Right lobe of liver (tissue), 6 donors: ENCODE results near the gene NKX2-3. TPM values are rescaled to one million over a fixed set of nuclear protein-coding genes. Genes with fewer than 3 reads are reported as not detected.

Experiments used
- ATAC-seq, 4 donors: fragments of 200-7000 bp; cut with Tn5 transposase; one replicate each; pipeline ENCODE4 v1.9.1; 2020; ENCODE audit warnings: mild to moderate bottlenecking in 4 of 4, moderate library complexity in 4 of 4
- DNase-seq, 3 donors: peaks; one replicate each; pipeline ENCODE4 v3.0.0-alpha.2; 2020
- H3K27ac ChIP-seq, 3 donors: fragments of 200-600 bp; one replicate each; pipeline ENCODE4 v1.8.0; 2022
- H3K27me3 ChIP-seq, 2 donors: fragments of 200-600 bp; one replicate each; pipeline ENCODE4 v1.8.0; 2022
- H3K36me3 ChIP-seq, 4 donors: fragments of 200-600 bp; sonication (generic) in 1 of 4; one replicate each; pipeline versions ENCODE4 v1.5.1 to v1.8.0; 2017 to 2022; ENCODE audit warnings: control low read depth in 1 of 4
- H3K4me1 ChIP-seq, 4 donors: fragments of 200-600 bp; sonication (generic) in 1 of 4; one replicate each; pipeline versions ENCODE4 v1.5.1 to v1.8.0; 2017 to 2022; ENCODE audit warnings: control low read depth in 1 of 4
- H3K4me3 ChIP-seq, 3 donors: fragments of 200-600 bp; one replicate each; pipeline ENCODE4 v1.8.0; 2022
- H3K9me3 ChIP-seq, 4 donors: fragments of 200-600 bp; sonication (generic) in 1 of 4; one replicate each; pipeline versions ENCODE4 v1.5.1 to v1.8.0; 2017 to 2022; ENCODE audit warnings: control low read depth in 1 of 4
- POLR2A ChIP-seq: fragments of 450-650 bp; IDR thresholded peaks from one replicate; pipeline ENCODE4 v1.6.1; 2017; ENCODE audit warnings: antibody characterized with exemption, mild to moderate bottlenecking
- WGBS: methylation state at CpG from one replicate; pipeline ENCODE4 v1.1.6; 2018; ENCODE audit warnings: low coverage, low lambda C conversion rate; ENCODE audit not compliant: insufficient coverage; ENCODE audit errors: missing lambda C conversion rate; 5-methylcytosine and 5-hydroxymethylcytosine counted together
- intact Hi-C, 2 donors: fragments of 100-400 bp; cut with DNase I; formaldehyde crosslinking; loops; one replicate each; pipeline versions ENCODE4 v1.11.2 to v1.14.1; 2022
- total RNA-seq, 6 experiments: library from RNA; depleted of rRNA in 2 of 6; stranded (reverse); fragments of >200 nt in 2 of 6; fragmentation: NEBNext Ultra II Directional in 3 of 6; extraction: Animal tissue kit (Norgen Biotek cat#: 25700) in 3 of 6; gene quantifications; one replicate each; pipeline versions ENCODE4 v1.1.0 to v1.2.4, GENCODE V29; 2016 to 2023
- TF ChIP-seq, protein P1 (sequence below), 4 donors: fragments of 200-600 bp in 3 of 4; fragments of 450-650 bp in 1 of 4; IDR thresholded peaks; one replicate each; pipeline versions ENCODE4 v1.5.1 to v1.8.0; 2016 to 2022; ENCODE audit warnings: antibody characterized with exemption in 4 of 4, mild to moderate bottlenecking in 2 of 4
- donor health status: DM: no; HTN: yes; CAD: no.
- donor health status: DM: no; HTN: no; CAD: no.
- donor health status: DM: no; HTN: no; CAD: no.
- donor health status: DM: no; HTN: yes; CAD: no.
- donor health status: DM: no; HTN: yes; CAD: no.

The NKX2-3 gene
- total RNA-seq, 6 experiments from 2014 or later = 0.18 TPM; not detected in 5

DNA sequence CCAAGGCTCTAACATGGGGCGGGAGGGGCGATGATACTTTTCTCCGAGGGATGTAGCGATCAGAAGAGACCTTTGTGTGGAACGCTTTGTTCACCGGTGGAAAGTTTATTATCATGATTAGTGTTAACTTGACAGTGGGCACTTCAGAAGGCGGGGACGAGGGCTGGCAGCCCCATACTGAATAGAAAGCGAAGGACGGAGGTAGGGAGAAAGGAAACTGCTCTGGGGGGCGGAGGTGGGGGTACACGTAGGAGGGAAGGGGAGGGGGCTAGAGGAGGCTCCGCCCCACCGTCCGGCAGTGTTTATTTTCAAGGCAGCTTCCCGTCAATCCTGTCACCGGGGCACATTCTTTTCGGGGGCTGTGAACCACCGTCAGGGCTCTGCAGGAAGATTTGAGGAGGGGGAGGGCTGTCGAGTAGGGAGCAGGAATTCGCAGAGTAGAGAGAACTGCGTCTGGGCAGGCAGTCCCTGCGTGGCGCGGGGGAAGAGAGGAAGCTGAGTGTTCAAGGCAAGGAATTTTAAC lies 9.4 kb upstream of the NKX2-3 start:
- ATAC-seq (no peak), DNase-seq (no peak)
- Histone ChIP-seq H3K27ac (no peak overlapping the region), H3K9me3 (no peaks in the 10 kb centered on the region), H3K36me3 (no peaks in the 10 kb centered on the region), H3K4me1 (no peaks in the 10 kb centered on the region), H3K4me3 (no peak overlapping the region), H3K27me3 (peaks cover 0 to 73% of the 10 kb centered on the region in 2 donors)
- 2% methylated on average over 23 of the region's 25 CpGs for WGBS
- intact Hi-C loops = no loop called here
- TF ChIP-seq, protein P1, sequence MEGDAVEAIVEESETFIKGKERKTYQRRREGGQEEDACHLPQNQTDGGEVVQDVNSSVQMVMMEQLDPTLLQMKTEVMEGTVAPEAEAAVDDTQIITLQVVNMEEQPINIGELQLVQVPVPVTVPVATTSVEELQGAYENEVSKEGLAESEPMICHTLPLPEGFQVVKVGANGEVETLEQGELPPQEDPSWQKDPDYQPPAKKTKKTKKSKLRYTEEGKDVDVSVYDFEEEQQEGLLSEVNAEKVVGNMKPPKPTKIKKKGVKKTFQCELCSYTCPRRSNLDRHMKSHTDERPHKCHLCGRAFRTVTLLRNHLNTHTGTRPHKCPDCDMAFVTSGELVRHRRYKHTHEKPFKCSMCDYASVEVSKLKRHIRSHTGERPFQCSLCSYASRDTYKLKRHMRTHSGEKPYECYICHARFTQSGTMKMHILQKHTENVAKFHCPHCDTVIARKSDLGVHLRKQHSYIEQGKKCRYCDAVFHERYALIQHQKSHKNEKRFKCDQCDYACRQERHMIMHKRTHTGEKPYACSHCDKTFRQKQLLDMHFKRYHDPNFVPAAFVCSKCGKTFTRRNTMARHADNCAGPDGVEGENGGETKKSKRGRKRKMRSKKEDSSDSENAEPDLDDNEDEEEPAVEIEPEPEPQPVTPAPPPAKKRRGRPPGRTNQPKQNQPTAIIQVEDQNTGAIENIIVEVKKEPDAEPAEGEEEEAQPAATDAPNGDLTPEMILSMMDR (IDR thresholded peaks at IDR 0.05) = no peak
- no peak for TF ChIP-seq POLR2A

DNA sequence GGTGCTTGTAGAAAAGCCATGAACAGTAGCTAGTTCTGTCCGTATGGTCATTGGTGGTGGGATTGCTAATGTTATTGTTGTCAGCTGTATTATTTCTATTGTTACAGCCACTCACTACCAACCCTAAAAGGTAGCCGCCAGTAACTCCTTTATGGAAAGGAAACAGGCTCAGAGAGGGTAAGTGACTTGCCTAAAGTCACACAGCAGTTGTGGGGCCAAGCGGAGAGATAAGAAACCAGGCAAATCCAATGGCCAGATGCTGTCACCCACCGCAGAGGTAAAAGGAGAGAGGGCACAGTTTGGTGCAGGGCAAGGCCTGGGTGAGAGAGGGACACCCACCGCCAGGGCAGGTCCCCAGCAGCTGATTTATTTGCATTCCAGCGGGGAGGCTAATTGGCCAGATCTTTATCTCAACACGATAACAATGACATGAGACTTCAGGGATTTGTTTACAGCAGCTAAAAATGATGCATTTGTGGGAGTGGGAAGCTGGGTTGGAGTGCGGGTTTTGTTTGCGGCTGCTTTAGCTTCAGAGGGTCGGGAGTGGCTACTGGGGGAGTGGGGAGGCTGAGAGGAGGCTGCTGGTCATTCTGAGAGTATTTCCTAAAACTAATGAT lies 8.6 kb upstream of the NKX2-3 start:
- intact Hi-C loops = no loop called here

DNA sequence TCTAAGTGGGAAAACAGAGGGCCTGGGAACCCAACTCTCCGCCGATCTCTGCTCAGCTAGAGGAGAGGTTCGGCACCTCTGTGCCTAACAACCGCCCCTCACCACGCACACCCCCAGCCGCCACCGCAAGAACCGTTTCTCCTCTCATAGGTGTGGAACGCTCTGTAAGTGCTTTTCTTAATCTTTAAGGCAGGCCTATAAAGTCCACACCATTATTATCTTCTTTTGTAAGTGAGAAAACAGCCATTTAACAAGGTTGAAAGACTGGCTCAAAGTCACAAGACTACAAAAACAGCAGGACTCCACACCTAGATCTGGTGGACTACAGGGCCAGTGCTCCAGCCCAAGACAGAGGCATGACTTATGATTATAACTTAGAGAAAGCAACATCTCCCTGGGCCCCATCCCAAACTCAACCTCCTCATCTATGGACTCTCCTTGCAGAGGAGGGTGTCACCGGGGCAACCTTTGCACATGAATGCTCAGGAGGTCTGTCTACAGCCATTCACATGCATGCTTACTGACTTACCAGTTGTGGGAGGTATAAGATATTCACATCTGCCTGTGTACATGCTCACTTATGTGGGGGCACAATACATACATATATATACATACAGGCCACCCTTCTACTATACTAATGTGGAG lies 7.9 kb upstream of the NKX2-3 start:
- Histone ChIP-seq H3K36me3 (no peaks in the 10 kb centered on the region), H3K4me3 (no peak overlapping the region), H3K27me3 (peaks cover 0 to 79% of the 10 kb centered on the region in 2 donors), H3K4me1 (no peaks in the 10 kb centered on the region), H3K9me3 (no peaks in the 10 kb centered on the region), H3K27ac (no peak overlapping the region)
- ATAC-seq (no peak), DNase-seq (no peak)
- intact Hi-C loops = no loop called here
- TF ChIP-seq POLR2A = no peak
- TF ChIP-seq, protein P1 (IDR thresholded peaks at IDR 0.05) = no peak
- WGBS = 60% methylated on average over 10 of the region's 10 CpGs

More for the DNA sequence above, 8.6 kb upstream of the NKX2-3 start:
- Histone ChIP-seq H3K27ac (no peak overlapping the region), H3K4me1 (no peaks in the 10 kb centered on the region), H3K36me3 (no peaks in the 10 kb centered on the region), H3K9me3 (no peaks in the 10 kb centered on the region), H3K4me3 (no peak overlapping the region), H3K27me3 (peaks cover 0 to 79% of the 10 kb centered on the region in 2 donors)
- DNase-seq = no peak
- no peak for ATAC-seq
- WGBS = 21% methylated on average over 8 of the region's 10 CpGs
- TF ChIP-seq, protein P1 (IDR thresholded peaks at IDR 0.05) = no peak
- TF ChIP-seq POLR2A = no peak

DNA sequence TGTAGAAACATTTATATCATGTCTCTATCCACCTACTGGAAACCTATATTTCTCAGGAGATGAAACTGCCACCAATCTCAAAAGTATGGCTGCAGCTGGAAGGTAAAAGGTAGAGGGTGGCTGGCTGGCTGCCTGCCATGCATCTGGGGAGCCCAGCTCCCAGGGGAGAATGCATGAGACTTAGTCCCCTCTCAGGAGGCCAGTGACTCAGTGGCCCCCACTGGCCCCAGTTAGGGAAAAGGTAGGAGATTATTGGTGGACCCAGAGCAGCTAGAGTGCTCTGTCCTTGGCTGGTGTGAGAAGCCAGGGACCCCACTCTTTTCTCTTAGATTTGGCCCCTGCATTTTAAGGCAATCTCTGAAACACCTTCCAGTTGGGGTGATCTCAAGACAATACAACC lies 6.8 kb upstream of the NKX2-3 start:
- no peak overlapping the region for H3K27ac ChIP-seq
- no peak for ATAC-seq

More for the DNA sequence above, 6.8 kb upstream of the NKX2-3 start:
- Histone ChIP-seq H3K27me3 (peaks cover 0 to 81% of the 10 kb centered on the region in 2 donors), H3K4me1 (no peaks in the 10 kb centered on the region), H3K36me3 (no peaks in the 10 kb centered on the region), H3K9me3 (no peaks in the 10 kb centered on the region), H3K4me3 (no peak overlapping the region)
- intact Hi-C loops = no loop called here
- no peak for TF ChIP-seq POLR2A
- TF ChIP-seq, protein P1 (IDR thresholded peaks at IDR 0.05) = no peak
- no peak for DNase-seq
